SJSA1 (cell line): ENCODE results near the gene TNS3. TPM values are rescaled to one million over a fixed set of nuclear protein-coding genes. Genes with fewer than 3 reads are reported as not detected.
"Not testable (repeated sequence)": the region's sequence is repeated elsewhere in the genome, so short reads cannot be mapped to it uniquely, and the experiment has no call there.

Source experiments
- DNase-seq, 2 experiments: peaks; one replicate each; pipeline ENCODE4 v3.0.0-alpha.2; 2015 to 2020; ENCODE audit warnings: low spot score in 2 of 2, low read depth in 1 of 2
- H3K27ac ChIP-seq: fragments of 250-450 bp; sonication (Bioruptor Pico); 2 replicates; pipeline ENCODE4 v1.5.1; 2020; ENCODE audit warnings: mild to moderate bottlenecking, moderate library complexity
- H3K27me3 ChIP-seq: fragments of 250-450 bp; sonication (Bioruptor Pico); replicated peaks from 2 replicates; pipeline ENCODE4 v1.5.1; 2020; ENCODE audit warnings: mild to moderate bottlenecking, moderate library complexity
- H3K36me3 ChIP-seq: fragments of 250-450 bp; sonication (Bioruptor Pico); 2 replicates; pipeline ENCODE4 v1.5.1; 2020; ENCODE audit warnings: mild to moderate bottlenecking
- H3K4me1 ChIP-seq: fragments of 250-450 bp; sonication (Bioruptor Pico); replicated peaks from 2 replicates; pipeline ENCODE4 v1.6.1; 2021; ENCODE audit warnings: mild to moderate bottlenecking
- H3K4me3 ChIP-seq: fragments of 250-450 bp; sonication (Bioruptor Pico); 2 replicates; pipeline ENCODE4 v1.5.1; 2020; ENCODE audit warnings: mild to moderate bottlenecking
- H3K9me3 ChIP-seq: fragments of 250-450 bp; sonication (Bioruptor Pico); replicated peaks from 2 replicates; pipeline ENCODE4 v1.5.1; 2020; ENCODE audit warnings: mild to moderate bottlenecking
- total RNA-seq: library from RNA; depleted of rRNA; stranded (reverse); fragments of >200 nt; shearing (Covaris generic); gene quantifications from 2 replicates; pipeline ENCODE4 v1.2.3, GENCODE V29; 2014

Gene TNS3
- total RNA-seq, 1 experiment from 2014 or later = 92.5 TPM

- no peaks in the 10 kb centered on the region for H3K36me3 ChIP-seq
- peaks cover 34% of the 10 kb centered on the region for H3K4me1 ChIP-seq
- DNase-seq = no peak
- peak overlapping the region; percentile 44 for H3K27ac ChIP-seq
- no peaks in the 10 kb centered on the region for H3K9me3 ChIP-seq
- no peak overlapping the region for H3K4me3 ChIP-seq
- H3K27me3 ChIP-seq = no peaks in the 10 kb centered on the region
Observed at GRCh38 chr7:47611045-47611511, 29.2 kb upstream of the TNS3 start.

- peak; percentile 67 to 87 for DNase-seq
- Histone ChIP-seq H3K27me3 (no peaks in the 10 kb centered on the region), H3K4me3 (no peak overlapping the region), H3K27ac (peak overlapping the region; percentile 44), H3K9me3 (no peaks in the 10 kb centered on the region), H3K36me3 (no peaks in the 10 kb centered on the region), H3K4me1 (peaks cover 39% of the 10 kb centered on the region)
Observed at GRCh38 chr7:47610506-47611044, 28.7 kb upstream of the TNS3 start.

GRCh38 chr7:47609803-47610452 is 28.0 kb upstream of the TNS3 start:
- Histone ChIP-seq H3K27ac (peak overlapping the region; percentile 44), H3K9me3 (no peaks in the 10 kb centered on the region), H3K36me3 (no peaks in the 10 kb centered on the region), H3K27me3 (no peaks in the 10 kb centered on the region), H3K4me3 (no peak overlapping the region), H3K4me1 (peaks cover 46% of the 10 kb centered on the region)
- DNase-seq = peak in 1 of 2 experiments; percentile 32

- not testable (repeated sequence) for H3K27me3 ChIP-seq, DNase-seq, H3K9me3 ChIP-seq, H3K36me3 ChIP-seq, H3K4me3 ChIP-seq
- Histone ChIP-seq H3K4me1 (peaks cover 73% of the 10 kb centered on the region), H3K27ac (peak overlapping the region; percentile 82)
Observed at GRCh38 chr7:47606593-47607046, 24.7 kb upstream of the TNS3 start.

GRCh38 chr7:47605816-47606575 is 24.1 kb upstream of the TNS3 start:
- DNase-seq = no peak
- Histone ChIP-seq H3K4me1 (peaks cover 73% of the 10 kb centered on the region), H3K36me3 (no peaks in the 10 kb centered on the region), H3K4me3 (no peak overlapping the region), H3K27me3 (no peaks in the 10 kb centered on the region), H3K9me3 (no peaks in the 10 kb centered on the region), H3K27ac (peak overlapping the region; percentile 82)

- Histone ChIP-seq H3K27ac (peak overlapping the region; percentile 82), H3K27me3 (no peaks in the 10 kb centered on the region)
- no peak for DNase-seq
Observed at GRCh38 chr7:47604496-47604890, 22.6 kb upstream of the TNS3 start.

GRCh38 chr7:47603514-47604255 is 21.8 kb upstream of the TNS3 start:
- not testable (repeated sequence) for DNase-seq, H3K4me3 ChIP-seq, H3K9me3 ChIP-seq, H3K27me3 ChIP-seq, H3K36me3 ChIP-seq
- H3K27ac ChIP-seq = peak overlapping the region; percentile 82
- H3K4me1 ChIP-seq = peaks cover 74% of the 10 kb centered on the region

More at GRCh38 chr7:47604496-47604890, 22.6 kb upstream of the TNS3 start:
- no peaks in the 10 kb centered on the region for H3K9me3 ChIP-seq
- peaks cover 73% of the 10 kb centered on the region for H3K4me1 ChIP-seq
- no peaks in the 10 kb centered on the region for H3K36me3 ChIP-seq
- no peak overlapping the region for H3K4me3 ChIP-seq

GRCh38 chr7:47602272-47603004 is 20.5 kb upstream of the TNS3 start:
- no peak overlapping the region for H3K4me3 ChIP-seq
- no peaks in the 10 kb centered on the region for H3K9me3 ChIP-seq
- DNase-seq = no peak
- H3K36me3 ChIP-seq = no peaks in the 10 kb centered on the region
- H3K27ac ChIP-seq = peak overlapping the region; percentile 77
- no peaks in the 10 kb centered on the region for H3K27me3 ChIP-seq
- H3K4me1 ChIP-seq = peaks cover 74% of the 10 kb centered on the region

GRCh38 chr7:47601881-47602249 is 20.0 kb upstream of the TNS3 start:
- Histone ChIP-seq H3K27ac (peak overlapping the region; percentile 77), H3K4me3 (no peak overlapping the region), H3K9me3 (peaks cover 5% of the 10 kb centered on the region), H3K36me3 (no peaks in the 10 kb centered on the region), H3K4me1 (peaks cover 73% of the 10 kb centered on the region), H3K27me3 (no peaks in the 10 kb centered on the region)
- DNase-seq = no peak

- Histone ChIP-seq H3K27me3 (no peaks in the 10 kb centered on the region), H3K4me3 (no peak overlapping the region)
Observed at GRCh38 chr7:47601119-47601880, 19.4 kb upstream of the TNS3 start.

GRCh38 chr7:47600199-47601118 is 18.5 kb upstream of the TNS3 start:
- Histone ChIP-seq H3K27me3 (no peaks in the 10 kb centered on the region), H3K27ac (peak overlapping the region; percentile 77), H3K4me3 (no peak overlapping the region), H3K4me1 (peaks cover 64% of the 10 kb centered on the region), H3K36me3 (no peaks in the 10 kb centered on the region), H3K9me3 (peaks cover 10% of the 10 kb centered on the region)
- DNase-seq = peak in 1 of 2 experiments; percentile 76

More at GRCh38 chr7:47601119-47601880, 19.4 kb upstream of the TNS3 start:
- Histone ChIP-seq H3K27ac (peak overlapping the region; percentile 77), H3K4me1 (peaks cover 73% of the 10 kb centered on the region), H3K9me3 (peaks cover 10% of the 10 kb centered on the region), H3K36me3 (no peaks in the 10 kb centered on the region)
- peak; percentile 75 to 76 for DNase-seq

- H3K4me3 ChIP-seq = no peak overlapping the region
- no peaks in the 10 kb centered on the region for H3K36me3 ChIP-seq
- DNase-seq = no peak
- peaks cover 10% of the 10 kb centered on the region for H3K9me3 ChIP-seq
- no peaks in the 10 kb centered on the region for H3K27me3 ChIP-seq
- peaks cover 57% of the 10 kb centered on the region for H3K4me1 ChIP-seq
- no peak overlapping the region for H3K27ac ChIP-seq
Observed at GRCh38 chr7:47597379-47597778, 15.5 kb upstream of the TNS3 start.
